T1000 (cell line): ENCODE results near the gene TRPV4.

Experiments
- DNase-seq: peaks from one replicate; lab custom pipeline; 2025; ENCODE audit warnings: mixed read lengths; lab: John Stamatoyannopoulos, UW

TRPV4 gene

DNA sequence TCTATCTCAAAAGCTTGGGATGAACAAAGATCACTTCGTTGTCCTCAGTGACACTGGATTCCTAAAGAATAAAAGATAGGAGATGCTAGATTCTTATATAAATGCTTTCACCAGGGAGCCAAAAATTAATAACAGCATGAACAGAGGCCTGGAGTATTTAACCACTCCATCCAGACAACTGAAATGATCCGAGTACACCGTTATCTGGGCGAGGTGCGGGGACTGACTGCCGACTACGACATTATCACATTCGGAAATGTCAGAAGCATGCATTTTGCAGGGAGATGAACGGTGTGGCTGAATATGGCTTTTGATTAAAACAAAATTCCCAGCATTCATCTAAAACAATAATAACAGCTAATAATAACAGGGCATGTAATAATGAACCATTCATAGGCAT lies 56.6 kb downstream of the TRPV4 start:
- no peak for DNase-seq

DNA sequence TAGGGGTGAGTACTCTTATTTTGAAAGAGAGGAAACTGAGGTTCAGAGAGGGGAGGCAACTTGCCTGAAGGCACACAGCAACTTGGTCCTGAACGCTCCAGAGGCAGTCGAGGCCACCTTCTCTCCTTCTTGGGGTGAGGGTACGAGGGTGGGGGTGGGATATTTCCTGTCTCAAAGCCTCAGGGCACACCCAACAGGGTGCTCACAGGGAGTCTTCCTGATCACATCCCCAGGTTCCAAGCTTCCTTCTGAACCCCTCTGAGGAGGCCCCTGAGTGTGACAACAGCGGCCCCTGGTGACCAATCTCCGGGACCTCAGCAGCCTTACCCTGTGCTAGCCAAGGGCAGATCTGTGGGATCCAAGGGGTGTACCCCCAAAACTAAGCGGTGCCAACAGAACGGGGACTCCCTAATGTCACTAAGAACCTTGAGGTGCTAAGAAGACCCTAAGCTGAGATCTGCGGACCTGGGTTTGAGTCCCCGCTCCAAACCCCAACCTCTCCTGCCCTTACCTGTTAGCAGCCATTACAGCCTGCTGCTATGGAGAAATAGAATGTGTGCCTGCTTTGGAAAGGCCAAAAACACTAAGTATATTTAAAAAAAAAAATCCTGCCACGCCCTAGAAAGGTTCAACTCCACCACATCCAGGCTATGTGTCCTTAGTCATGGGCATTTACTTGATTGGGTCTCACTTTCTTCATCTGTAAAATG lies 57.9 kb downstream of the TRPV4 start:
- peak; percentile 42 for DNase-seq

DNA sequence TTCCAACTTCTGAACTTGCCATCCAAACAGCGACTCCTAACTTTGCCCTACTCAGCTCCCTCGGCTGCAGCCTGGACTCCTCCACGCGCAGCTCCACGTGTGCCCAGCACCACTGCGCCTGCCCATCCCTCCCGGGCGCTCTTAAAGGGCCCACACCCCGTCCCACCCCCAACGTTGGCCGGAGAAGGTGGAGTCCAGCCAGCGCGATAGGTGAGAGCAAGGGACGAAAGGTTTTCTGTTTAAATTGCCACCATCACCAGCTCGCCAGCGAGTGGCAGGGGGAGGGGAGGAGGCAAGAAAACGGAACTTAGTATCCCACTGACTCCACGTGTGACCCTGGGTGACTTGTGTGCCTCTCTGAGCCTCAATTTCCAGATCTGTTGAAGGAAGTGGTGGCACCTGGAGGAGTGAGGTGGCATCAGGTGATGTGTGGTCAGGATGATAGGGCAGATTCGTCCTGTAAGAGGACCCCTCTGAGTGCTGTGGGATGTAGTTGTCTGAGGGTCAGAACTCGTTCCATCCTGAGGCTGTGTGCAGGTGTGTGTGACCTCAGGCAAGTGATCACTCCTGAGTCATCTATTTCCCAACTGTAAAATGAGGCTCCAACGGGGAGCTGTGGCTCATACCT lies 59.7 kb downstream of the TRPV4 start:
- no peak for DNase-seq

DNA sequence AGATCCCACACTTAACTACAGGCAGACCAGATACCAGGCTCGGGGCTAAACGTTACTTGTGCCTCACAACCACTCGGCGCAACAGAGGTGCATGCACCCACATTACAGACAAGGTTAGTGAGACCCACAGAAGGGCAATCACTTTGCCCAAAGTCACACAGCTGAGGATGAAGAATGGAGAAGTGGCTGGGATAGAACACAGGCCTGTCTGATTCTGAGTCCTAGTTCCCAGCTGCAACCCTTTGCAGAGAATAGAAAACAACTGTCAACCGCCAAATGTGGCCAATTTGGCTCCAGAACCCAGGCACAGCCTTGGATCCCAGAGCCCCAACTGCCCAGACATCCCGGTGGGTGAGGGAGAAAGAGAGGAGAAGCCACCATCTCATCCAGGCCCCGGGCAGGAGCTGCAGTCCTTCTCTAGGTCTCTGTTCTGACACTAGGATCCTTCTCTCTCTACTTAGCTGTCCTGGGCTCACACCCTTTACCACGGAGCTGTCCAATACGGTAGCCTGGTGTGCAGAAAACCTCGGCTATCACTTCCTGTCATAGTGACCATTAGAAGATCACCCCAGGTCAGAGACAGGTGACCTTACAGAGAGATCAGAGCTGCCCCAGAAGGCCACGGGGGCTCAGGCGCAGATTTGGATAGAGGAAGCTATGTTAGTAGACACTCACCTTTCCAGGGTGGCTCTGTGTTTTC lies 60.4 kb downstream of the TRPV4 start:
- no peak for DNase-seq

DNA sequence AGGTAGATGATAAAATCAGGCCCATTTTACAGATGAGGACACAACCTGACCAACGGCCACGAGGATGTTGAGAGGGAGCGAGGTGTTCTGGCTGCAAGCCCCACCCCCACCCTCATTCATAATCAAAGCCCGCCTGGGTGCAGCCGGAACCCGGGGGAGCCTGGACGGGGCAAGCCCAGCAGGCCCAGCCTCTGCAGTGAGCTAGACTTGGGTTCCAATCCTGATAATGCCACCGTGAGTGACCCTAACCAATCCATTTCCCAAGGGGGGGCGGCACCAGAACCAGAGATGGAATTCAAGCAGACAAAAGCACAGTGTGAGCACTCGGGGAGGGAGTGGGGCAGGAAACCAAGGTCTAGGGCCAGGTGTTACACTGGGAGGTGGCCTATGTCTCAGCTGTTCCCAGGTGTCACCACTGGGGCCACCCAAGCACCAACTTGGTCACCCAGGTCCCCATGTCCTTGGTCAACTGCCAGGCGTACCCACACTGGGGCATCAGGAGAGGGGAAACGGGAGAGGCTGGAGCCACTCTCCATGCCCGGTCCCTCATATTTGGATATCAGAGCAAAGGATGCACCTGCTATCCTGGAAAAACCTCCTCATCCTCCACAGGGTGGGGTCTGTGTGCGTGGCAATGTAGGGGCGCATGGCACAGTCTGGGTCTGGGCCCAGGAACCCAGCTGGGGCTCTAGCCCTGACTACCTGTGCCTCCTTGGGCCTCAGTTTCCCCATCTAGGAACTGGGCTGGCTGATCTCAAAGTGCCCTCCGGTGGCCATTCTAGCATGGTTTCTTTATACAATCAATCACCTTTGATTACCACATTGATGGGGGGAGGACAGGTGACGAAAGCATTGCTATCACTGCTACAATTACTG lies 61.2 kb downstream of the TRPV4 start:
- no peak for DNase-seq

DNA sequence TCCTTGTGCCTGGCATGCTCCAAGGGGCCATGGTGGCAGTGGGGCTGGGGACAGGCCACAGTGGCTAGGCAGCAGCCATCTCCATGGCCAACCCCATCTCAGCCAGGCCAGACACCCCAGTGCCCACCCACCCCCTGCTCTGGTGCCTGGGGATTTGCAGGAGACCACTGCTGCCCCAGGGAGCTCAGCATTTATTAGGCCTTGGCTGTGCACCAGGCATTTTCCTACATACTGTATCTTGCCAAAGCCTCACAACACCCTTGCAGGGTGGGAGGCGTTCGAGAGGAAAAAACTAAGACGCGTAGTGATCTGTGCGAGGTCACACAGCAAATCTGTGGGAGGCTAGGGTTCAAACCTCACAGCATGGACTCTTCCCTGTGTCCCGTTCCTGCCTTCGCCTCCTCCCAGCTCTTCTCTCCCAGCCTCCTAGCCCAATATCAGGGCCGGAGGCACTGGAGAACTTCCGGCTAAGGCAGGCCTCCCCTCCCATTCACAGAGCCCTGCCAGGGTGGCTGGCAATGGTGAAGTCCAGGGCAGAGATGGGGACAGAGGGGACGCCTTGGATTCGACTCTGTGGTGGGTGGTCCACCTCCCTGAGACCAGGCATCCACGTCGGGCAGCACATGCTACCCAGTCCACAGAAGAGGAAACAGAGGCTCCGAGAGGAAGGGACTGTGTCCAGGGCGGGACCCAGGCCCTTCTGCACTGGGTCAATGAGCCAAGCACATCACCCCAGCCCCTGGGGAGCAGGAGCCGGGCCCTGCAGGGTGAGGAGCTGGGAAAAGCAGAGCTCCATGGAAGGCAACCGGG lies 62.1 kb downstream of the TRPV4 start:
- DNase-seq = no peak

DNA sequence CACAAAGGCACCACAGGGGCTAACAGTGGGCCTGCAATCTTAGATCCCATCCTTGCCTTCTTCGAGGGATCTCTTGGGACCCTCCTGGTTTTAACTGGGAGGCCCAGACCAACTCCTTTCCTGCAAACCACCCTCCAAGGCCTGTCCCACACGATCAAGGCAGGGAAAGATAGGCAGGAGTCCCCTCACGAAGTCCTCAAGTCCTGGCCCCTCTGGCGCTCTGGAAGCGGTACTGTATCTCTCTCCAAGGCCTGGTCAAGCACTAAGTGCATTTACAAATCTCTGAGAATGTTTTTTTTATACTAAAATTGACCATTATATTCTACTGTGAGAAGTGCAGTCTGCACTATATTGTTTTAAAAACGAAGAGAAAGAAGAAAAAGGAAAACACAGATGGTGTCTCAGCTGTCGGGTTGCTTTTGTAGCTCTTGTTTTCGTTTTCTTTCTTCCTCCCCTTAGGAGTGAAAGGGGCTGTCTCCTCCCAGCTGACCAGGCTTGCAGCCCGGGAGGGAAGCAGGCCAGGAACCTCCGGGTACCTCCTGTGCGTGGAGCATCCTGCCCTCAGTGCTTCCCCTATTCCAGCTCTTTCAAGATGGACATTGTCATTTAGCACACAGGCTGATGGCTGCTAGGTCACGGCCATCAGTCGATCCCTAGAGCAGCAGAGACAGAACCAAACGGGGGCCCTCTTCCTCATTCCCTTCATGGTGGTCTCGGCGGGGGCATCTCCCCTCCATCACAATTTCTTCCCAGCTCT lies 62.9 kb downstream of the TRPV4 start:
- no peak for DNase-seq

DNA sequence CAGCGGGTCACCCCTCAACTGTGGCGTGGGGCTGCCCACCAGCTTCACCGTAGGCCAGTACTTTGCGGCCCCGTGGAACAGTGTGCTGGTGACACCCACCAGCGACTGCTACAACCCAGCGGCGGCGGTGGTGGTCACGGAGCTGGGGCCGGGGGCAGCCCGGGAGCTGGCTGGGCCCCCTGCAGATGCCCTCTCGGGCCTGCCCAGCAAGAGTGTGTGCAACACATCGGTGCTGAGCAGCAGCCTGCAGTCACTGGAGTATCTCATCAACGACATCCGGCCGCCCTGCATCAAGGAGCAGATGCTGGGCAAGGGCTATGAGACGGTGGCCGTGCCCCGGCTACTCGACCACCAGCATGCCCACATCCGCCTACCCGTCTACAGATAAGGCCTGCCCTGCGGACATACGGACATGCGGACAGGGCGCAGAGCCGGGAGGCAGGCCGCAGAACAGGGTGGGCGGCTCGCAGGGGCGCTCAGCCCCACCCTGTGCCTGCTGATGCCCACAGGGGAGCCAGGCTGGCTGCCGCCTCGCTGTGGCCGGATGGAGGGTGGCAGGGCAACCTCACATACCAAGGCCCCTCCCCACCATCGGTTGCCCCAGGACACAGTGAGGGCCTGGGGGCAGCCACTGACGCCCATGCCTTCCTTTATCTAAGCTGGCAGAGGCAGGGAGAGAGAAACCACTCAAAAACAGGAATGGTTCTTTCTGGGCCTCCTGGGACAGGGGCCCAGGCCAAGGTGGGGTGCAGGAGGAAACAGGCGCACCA lies 64.1 kb downstream of the TRPV4 start:
- no peak for DNase-seq

DNA sequence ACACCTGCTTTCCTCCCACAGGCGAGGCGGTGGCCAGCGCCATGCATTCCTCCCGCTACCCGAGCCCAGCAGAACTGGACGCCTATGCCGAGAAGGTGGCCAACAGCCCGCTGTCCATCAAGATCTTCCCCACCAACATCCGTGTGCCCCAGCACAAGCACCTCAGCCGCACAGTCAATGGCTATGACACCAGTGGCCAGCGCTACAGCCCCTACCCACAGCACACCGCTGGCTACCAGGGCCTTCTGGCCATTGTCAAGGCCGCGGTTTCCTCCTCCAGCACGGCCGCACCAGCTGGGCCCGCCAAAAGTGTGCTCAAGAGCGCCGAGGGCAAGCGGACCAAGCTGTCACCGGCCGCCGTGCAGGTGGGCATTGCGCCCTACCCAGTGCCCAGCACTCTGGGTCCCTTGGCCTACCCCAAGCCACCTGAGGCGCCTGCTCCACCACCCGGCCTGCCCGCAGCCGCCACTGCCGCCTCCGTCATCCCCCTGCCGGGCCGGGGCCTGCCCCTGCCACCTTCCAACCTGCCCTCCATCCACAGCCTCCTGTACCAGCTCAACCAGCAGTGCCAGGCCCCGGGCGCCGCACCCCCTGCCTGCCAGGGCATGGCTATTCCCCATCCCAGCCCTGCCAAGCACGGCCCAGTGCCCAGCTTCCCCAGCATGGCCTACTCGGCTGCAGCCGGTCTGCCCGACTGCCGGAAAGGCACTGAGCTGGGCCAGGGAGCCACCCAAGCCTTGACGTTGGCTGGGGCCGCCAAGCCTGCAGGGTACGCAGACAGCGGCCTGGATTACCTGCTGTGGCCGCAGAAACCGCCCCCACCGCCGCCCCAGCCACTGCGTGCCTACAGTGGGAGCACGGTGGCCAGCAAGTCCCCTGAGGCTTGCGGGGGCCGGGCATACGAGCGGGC lies 65.0 kb downstream of the TRPV4 start:
- no peak for DNase-seq

DNA sequence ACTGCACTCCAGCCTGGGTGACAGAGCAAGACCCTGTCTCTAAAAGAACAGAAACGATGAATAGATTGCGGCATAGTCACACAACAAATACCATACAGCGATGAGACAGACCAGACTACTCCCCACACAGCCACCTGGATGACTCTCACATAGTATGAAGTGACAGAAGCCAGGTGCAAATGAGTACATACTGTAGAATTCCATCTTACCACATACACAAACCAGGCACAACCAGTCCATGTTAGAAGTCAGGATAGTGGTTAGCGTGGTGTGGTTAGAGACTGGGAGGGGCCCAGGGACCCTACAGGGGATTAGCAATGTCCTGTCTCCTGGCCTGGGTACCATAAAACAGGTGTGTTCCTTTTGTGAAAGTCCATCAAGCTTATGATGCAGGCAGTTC lies 65.7 kb downstream of the TRPV4 start:
- no peak for DNase-seq

DNA sequence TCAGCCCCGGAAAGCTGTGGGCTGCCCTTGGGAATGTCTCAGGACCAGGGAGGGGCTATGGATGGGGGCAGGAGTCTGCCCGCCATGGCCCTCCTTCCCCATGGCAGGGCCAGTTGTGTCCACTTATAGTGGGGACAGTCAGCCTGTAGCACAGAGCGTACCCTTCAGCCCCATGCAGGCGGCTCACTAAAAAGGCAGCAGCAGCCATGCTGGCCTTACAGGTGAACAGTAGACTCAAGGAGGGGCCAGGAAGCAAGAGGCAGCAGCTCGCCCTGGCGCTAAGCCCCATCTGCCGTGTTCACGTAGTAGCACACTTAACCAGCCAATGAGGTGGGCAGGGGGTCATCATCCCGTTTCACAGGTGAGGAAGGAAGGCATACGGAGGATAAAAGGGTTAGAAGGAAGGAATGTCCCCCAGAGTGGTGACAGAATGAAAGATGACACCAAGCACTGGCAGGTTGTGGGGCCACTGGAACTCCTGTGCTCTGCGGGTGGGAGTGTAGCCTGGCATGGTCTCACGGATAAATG lies 66.9 kb downstream of the TRPV4 start:
- DNase-seq = no peak

DNA sequence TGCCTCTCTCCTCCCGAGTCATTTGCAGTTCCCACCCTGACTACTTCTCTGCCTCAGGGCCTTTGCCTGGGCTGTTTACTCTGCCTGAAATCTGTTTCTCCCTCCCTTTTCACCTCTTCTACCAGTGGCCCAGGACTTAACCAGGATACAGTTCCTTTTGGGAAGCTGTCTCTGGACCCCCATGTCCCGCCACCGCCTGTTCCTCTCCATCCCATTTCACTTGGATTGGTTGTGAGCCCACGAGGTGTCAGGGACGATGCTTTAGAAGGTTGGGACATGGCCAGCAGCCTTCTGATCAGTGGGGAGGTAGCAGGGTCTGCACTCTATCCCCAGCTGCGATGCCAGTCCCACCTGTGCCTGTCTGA lies 67.8 kb downstream of the TRPV4 start:
- DNase-seq = no peak

DNA sequence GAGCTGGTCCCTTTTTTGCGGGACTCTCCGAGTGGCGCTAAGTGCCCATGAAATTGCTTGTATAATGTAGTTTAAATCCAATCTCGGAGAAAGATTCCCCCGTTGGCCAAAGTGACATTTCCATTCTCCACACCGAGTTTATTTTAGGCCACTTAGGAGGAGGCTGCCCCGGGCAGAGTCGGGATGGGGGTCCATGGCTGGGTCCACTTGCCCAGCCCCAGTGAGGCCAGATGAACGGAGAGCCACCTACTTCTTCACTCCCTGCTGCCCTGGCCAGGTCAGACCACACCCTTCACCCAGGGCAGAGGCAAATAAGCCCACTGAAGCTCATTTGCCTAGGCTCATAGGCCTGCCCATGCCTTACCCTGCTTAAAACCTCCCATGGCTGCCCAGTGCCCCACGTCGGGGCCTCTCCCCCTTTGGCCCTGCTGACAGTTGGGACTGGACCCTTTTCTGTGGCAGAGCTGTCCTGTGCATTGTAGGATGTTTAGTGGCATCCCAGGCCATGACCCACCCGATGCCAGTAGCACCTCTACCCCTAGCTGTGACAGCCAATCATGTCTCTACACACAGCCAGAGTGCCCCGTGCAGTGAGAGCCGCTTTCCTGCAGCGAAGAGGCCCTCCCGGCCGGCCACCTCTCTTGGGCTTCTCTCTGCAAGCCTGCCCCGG lies 68.3 kb downstream of the TRPV4 start:
- DNase-seq = no peak

DNA sequence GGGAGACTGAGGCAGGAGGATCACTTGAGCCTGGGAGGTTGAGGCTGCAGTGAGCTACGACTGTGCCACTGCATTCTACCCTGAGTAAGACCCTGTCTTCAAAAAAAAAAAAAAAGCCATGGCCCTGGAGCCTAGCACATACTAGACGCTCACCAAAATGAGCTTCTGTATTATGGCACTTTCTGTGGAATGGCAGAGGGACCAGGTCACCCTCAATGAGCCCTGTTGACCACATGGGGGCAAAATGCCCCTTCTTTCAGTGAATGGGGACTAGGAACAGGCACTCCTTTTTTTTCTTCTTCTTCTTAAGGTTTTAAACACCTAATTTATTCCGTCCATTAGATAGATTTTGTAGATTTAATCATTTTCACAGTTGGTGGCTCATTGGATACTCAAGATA lies 69.1 kb downstream of the TRPV4 start:
- no peak for DNase-seq

DNA sequence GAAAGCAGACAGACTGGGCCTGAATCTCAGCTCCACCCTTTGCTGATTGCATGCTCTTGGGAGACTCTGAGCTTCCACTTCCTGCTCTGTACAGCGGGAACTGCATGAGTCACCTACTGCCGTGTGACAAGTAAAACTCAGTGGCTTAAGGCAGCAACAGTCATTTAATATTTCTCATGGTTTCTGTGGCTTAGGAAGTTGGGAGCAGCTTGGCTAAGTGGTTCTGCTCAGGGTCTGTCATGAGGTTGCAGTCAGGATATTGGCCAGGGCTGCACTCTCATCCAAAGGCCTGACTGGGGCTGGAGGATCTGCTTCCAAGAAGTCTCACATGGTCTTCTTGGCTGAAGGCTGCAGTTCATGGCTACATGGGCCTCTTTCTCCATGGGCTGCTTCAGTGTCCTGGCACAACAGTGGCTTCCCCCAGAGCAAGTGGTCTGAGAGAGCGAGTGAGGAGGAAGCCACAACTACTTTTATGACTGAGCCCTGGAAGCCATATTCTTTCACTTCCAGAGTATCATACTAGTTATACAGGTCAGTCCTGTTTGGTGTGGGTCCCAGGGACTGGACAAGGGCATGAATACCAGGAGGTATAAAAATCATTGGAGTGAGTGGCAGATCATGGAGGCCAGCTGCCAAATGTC lies 69.9 kb downstream of the TRPV4 start:
- DNase-seq = peak; percentile 35

DNA sequence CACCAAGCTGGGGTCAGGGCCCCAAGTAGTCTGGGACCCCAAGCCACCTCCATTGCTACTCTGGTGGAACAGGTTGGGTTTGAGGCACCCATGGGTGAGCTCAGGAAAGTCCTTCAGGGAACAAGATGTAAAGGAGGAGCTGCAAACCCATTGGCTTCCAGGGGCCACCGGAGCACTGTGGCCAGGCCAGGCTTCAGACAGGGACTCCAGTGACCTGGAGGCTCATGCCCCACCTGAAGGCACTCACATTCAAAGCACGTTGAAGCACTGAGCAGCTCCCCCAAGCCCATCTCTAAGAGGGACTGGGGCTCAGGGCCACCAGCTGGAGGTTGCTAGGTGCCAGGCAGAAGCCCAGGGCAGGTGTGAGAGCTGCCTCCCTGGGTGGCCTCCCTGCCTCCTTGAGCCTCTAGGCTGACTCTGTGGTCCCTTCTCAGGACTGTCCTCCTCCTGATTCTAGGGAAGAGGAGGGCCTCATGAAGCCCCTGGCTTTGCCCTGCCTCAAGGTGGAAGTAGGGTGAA lies 70.5 kb downstream of the TRPV4 start:
- no peak for DNase-seq

DNA sequence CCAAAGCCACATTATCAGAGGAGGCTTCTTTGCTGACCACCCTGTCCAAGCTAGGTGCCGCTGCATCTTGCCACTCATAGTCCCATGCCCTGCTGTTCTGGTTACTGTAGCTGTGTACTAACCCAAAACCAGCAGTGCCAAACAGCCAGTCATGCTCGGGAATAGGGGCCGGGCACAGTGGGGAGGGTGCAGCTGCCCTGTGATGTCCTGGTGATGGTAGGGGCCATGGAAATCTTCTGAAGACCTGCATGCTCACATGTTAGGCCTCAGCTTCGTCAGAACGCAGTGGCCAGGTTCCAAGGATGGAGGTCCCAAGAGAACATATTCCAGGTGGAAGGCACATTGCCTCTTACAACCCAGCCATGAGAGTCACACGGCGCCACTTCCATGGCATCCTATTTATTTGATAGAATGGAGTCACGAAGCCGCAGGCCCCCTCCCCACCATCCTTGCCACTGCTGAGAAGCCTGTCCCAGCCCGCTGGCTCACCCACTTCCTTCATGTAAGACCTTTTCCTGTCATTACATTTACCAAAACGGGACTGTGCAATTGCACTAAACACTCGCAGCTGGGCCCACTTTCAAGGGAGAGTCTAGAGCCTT lies 71.0 kb downstream of the TRPV4 start:
- DNase-seq = no peak
